ENCODE measurements around the gene STRC.
A peak's percentile ranks its signal among the peaks of the same experiment; 100 is the strongest.
"Not testable (repeated sequence)": the region's sequence is repeated elsewhere in the genome, so short reads cannot be mapped to it uniquely, and the experiment has no call there.

Gene STRC

GRCh38 chr15:43618700-43619099 lies at the start of gene STRC:
Gene STRC (minus strand): TSS chr15:43618800. CDS start chr15:43618722, 78 bp downstream.
- DNase-seq = not testable (repeated sequence)

- DNase-seq = not testable (repeated sequence)
These were observed 47.6 kb upstream of the STRC start for GRCh38 chr15:43666177-43666576.

GRCh38 chr15:43663333-43663732 lies 44.7 kb upstream of the STRC start:
- DNase-seq = not testable (repeated sequence)

- DNase-seq = not testable (repeated sequence)
These were observed 43.7 kb upstream of the STRC start for GRCh38 chr15:43662293-43662692.

GRCh38 chr15:43659727-43660126 lies 41.1 kb upstream of the STRC start:
- DNase-seq = not testable (repeated sequence)

GRCh38 chr15:43649430-43649926 lies 30.9 kb upstream of the STRC start:
- not testable (repeated sequence) for DNase-seq

- no peak for DNase-seq
These were observed 30.2 kb upstream of the STRC start, which contains the start of gene CATSPER2 for GRCh38 chr15:43648649-43649429. Gene CATSPER2 (minus strand): TSS chr15:43648844. CDS start chr15:43648061, 783 bp downstream.

GRCh38 chr15:43638464-43639204 lies 20.0 kb upstream of the STRC start:
- not testable (repeated sequence) for DNase-seq

- not testable (repeated sequence) for DNase-seq
These were observed 8.3 kb upstream of the STRC start for GRCh38 chr15:43626937-43627336.

- DNase-seq = no peak
These were observed 6.5 kb upstream of the STRC start for GRCh38 chr15:43625106-43625505.

- not testable (repeated sequence) for DNase-seq
These were observed 3.6 kb upstream of the STRC start for GRCh38 chr15:43622068-43622799.

GRCh38 chr15:43617750-43618149 lies 850 bp downstream of the STRC start:
- DNase-seq = not testable (repeated sequence)

- peak; percentile 4 for DNase-seq
These were observed 16.4 kb downstream of the STRC start for GRCh38 chr15:43602233-43602632.

GRCh38 chr15:43600200-43600599 lies 18.4 kb downstream of the STRC start:
- DNase-seq = not testable (repeated sequence)

GRCh38 chr15:43599131-43599530 lies 19.5 kb downstream of the STRC start:
- DNase-seq = not testable (repeated sequence)

GRCh38 chr15:43593328-43594190 lies 25.0 kb downstream of the STRC start, which contains the start of gene CKMT1B:
Gene CKMT1B (plus strand): TSS chr15:43594027. CDS start chr15:43594219, 192 bp downstream.
- not testable (repeated sequence) for DNase-seq

GRCh38 chr15:43592841-43593240 lies 25.8 kb downstream of the STRC start:
- not testable (repeated sequence) for DNase-seq

GRCh38 chr15:43589778-43590466 lies 28.7 kb downstream of the STRC start, which contains the start of gene PPIP5K1:
Gene PPIP5K1 (minus strand): TSS chr15:43590208. CDS start chr15:43584504, 5,704 bp downstream.
- not testable (repeated sequence) for DNase-seq

- DNase-seq = not testable (repeated sequence)
These were observed 44.0 kb downstream of the STRC start for GRCh38 chr15:43574607-43575006.

- not testable (repeated sequence) for DNase-seq
These were observed 52.0 kb downstream of the STRC start for GRCh38 chr15:43566615-43567014.

- not testable (repeated sequence) for DNase-seq
These were observed 54.8 kb downstream of the STRC start for GRCh38 chr15:43563793-43564192.
